ENCODE measurements around the gene CAMK1.
"Not testable (repeated sequence)": the region's sequence is repeated elsewhere in the genome, so short reads cannot be mapped to it uniquely, and the experiment has no call there.

CAMK1 gene

DNA sequence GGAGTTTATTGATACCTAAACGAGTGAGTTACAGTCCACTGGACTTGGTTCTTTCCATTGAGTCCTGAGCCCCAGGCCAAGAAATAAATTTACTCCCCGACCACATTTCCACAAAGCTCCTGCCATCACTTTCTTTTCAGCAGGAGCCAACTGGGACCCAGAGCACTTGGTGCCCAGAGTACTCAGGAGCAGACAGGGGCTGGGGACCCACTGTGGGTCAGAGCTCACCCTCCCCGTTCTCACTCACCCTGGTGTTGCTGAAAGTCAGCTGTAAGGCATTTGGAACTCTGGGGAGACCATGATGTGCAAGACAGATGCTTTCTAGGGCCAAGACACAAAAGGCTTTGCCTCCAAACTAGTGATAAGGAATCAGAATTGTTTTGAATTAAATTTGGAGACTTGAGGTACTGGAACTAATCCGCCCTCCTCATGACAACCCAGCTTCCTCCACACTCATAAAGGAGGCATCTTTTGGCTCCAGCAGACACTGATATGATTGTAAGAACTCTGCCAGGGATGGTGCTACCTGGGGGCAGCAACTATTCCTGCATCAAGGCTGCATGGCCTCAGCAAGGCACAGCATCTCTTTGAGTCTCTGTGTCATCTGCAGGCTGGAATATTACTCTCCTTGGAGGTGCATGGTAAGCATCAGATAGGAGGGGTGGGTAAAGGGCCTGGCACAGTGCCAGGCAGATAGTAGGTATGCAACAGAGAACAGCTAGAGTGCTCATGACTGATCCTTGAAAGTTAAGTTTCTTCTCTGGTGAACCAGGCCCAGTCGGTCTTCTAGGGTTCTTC lies 7.3 kb upstream of the CAMK1 start:
- no peak for DNase-seq (ENCODE audit: low read depth)
- H3K4me3 ChIP-seq (ENCODE audit: low read length): no peak overlapping the region
- TF ChIP-seq, protein P1, sequence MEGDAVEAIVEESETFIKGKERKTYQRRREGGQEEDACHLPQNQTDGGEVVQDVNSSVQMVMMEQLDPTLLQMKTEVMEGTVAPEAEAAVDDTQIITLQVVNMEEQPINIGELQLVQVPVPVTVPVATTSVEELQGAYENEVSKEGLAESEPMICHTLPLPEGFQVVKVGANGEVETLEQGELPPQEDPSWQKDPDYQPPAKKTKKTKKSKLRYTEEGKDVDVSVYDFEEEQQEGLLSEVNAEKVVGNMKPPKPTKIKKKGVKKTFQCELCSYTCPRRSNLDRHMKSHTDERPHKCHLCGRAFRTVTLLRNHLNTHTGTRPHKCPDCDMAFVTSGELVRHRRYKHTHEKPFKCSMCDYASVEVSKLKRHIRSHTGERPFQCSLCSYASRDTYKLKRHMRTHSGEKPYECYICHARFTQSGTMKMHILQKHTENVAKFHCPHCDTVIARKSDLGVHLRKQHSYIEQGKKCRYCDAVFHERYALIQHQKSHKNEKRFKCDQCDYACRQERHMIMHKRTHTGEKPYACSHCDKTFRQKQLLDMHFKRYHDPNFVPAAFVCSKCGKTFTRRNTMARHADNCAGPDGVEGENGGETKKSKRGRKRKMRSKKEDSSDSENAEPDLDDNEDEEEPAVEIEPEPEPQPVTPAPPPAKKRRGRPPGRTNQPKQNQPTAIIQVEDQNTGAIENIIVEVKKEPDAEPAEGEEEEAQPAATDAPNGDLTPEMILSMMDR (conservative IDR thresholded peaks at IDR 0.05; ENCODE audit: low read depth, low read length): no peak

DNA sequence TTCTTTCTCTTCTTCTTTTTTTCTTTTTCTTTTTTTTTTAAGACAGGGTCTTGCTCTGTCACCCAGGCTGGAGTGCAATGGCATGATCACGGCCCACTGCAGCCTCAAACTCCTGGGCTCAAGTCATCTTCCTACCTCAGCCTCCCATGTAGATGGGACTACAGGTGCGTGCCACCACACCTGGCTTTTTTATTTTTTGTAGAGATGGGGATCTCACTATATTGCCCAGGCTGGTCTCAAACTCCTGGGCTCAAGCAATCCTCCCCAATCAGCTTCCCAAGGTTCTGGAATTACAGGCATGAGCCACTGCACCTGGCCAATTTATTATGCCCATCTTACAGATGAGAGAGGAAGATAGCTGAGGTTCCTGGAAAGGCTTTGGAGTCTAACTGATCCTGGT lies 1.3 kb upstream of the CAMK1 start:
- not testable (repeated sequence) for DNase-seq (ENCODE audit: low read depth); H3K4me3 ChIP-seq (ENCODE audit: low read length)

DNA sequence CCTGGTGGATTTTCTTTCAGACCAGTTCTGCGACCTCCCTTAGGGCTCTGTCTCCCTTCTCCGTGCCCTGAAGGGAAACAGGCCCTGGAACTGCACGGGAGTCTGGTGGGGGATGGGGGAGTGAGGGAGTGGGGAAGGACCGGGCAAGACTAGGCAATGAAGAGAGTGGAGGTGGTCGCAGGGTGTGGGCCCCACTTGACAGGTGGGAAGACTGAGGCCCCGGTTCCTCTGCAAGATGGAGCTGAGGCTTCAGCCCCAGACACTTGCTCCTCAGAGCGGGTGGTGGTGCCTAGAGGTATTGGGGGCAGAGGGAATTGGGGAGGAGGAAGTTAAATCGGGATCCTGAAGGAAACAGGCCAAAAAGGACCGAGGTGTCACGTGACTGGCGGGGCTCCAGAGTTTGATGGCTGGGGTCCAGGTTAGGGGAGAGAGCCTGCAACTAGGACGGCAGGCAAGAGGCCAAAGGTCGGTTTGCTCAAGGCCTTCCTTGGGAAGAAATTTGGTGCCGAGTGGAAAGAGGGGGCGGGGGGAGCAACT lies 597 bp upstream of the CAMK1 start:
- no peak for DNase-seq (ENCODE audit: low read depth)
- H3K4me3 ChIP-seq (ENCODE audit: low read length): peak overlapping the region; percentile 61
- TF ChIP-seq, protein P1 (conservative IDR thresholded peaks at IDR 0.05; ENCODE audit: low read depth, low read length): no peak

DNA sequence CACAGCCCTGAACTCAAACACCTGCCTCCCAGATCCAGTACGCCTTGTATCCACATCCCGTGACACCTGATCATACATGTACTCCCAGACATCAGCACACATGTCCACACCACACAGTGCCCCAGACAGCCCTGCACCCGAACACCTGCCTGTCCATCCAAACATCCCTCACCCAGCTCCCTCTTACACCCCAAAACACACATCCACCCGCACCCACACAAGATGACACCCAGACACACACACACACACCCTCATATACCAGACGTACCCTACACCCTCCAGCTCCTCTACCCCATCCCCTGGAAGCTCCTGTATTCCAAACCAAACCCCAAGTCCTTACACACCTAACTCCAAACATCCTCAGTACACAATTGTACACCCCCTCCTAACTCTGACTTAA lies 735 bp downstream of the CAMK1 start:
- TF ChIP-seq, protein P1 (conservative IDR thresholded peaks at IDR 0.05; ENCODE audit: low read depth, low read length): no peak
- DNase-seq (ENCODE audit: low read depth): no peak
- H3K4me3 ChIP-seq (ENCODE audit: low read length): peak overlapping the region; percentile 61

DNA sequence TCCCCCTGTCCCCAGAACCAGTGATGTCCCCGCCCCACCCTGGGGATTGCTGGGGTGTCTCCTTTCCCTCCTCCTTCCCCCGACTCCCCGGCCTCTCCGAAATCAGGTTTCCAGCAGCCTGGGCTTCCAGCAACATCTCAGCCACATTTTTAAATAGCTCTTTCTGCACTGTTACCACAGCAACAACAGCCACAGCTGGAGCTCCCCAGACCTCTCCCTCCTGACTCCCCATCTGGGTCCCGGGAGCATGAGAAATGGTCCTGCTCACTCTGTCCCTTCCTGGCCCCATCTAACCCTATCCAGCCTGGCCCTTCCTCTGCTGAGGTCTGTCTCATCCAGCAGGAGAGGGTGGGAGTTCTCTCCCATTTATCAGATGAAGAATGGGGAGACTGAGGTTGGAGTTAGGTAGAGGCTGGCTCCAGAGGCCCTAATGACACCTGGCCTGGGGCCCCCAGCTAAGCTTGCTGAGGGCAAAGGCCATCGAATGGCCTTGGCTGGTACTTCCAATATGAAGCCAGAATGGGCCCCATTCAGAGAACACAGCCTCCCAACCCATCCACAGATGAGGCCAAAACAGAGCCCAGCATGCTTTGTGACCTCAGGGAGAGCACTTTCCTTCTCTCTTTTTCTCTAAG lies 1.5 kb downstream of the CAMK1 start:
- TF ChIP-seq, protein P1 (conservative IDR thresholded peaks at IDR 0.05; ENCODE audit: low read depth, low read length): no peak
- H3K4me3 ChIP-seq (ENCODE audit: low read length): no peak overlapping the region
- no peak for DNase-seq (ENCODE audit: low read depth)

DNA sequence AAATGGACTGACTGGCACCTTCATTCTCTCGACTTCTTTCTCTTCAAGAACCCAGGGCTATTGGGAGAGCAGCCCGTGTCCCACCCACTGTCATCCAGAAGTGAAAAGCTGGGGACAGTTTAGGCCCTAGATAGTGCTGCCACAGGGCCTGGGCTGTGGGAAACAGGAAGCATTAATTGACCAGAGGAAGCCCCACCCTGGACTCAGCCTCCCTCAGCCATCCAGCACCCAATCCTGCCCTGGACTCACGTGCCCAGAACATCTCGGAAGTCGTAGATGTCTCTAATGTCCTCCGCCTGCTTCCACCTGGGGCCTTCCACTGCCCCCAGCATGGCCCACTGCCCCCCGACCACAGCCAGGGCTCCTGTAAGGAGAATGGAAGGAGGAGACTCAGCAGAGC lies 2.3 kb downstream of the CAMK1 start:
- DNase-seq (ENCODE audit: low read depth): no peak
- TF ChIP-seq, protein P1 (conservative IDR thresholded peaks at IDR 0.05; ENCODE audit: low read depth, low read length): no peak

DNA sequence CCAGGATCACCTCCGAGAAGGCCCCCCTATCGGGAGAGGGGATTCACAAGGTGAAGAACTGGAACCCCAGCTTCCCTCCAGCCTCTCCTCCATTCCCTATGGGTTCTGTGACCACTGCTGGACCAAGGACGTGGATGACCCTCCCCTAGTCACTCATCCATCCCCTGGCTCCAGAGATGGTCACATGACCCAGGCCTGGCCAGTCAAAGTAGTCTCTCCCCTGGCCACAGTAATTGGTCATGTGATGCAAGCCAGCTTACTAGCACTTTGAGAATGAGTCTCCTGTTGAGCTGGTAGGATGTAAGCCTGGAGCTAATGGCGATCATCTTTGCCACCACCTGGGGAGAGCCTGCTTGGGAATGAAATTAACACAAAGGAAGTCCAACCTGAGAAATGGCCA lies 3.9 kb downstream of the CAMK1 start:
- TF ChIP-seq, protein P1 (conservative IDR thresholded peaks at IDR 0.05; ENCODE audit: low read depth, low read length): no peak
- DNase-seq (ENCODE audit: low read depth): no peak

More for the DNA sequence above, 2.3 kb downstream of the CAMK1 start:
- H3K4me3 ChIP-seq (ENCODE audit: low read length): no peak overlapping the region

More for the DNA sequence above, 3.9 kb downstream of the CAMK1 start:
- no peak overlapping the region for H3K4me3 ChIP-seq (ENCODE audit: low read length)

All from retinal pigment epithelial cell (primary cell).